ENCODE data around the gene RBP3.
A peak's percentile ranks its signal among the peaks of the same experiment; 100 is the strongest.

RBP3 gene

GRCh38 chr10:47359626-47360418 is 11.7 kb downstream of the RBP3 start:
- H4K8ac ChIP-seq (ENCODE audit: low read depth, low read length), result no peak overlapping the region

GRCh38 chr10:47360419-47361040 is 12.4 kb downstream of the RBP3 start:
- H4K91ac ChIP-seq (ENCODE audit: low read depth, low read length, poor library complexity), result no peak overlapping the region
- no peak overlapping the region for H2AFZ ChIP-seq (ENCODE audit: low read length)
- H2BK5ac ChIP-seq (ENCODE audit: low read length), result peak overlapping the region; percentile 55
- no peak overlapping the region for H2BK120ac ChIP-seq (ENCODE audit: low read depth, low read length)
- H2BK12ac ChIP-seq (ENCODE audit: low read length), result no peak overlapping the region
- DNase-seq (ENCODE audit: low spot score), result no peak
- H3K4me2 ChIP-seq (ENCODE audit: insufficient read depth, low read length, poor library complexity, severe bottlenecking), result no peak overlapping the region
- H3K4ac ChIP-seq (ENCODE audit: low read length), result no peak overlapping the region
- no peak overlapping the region for H2BK15ac ChIP-seq (ENCODE audit: low read length)
- H3K9me3 ChIP-seq (replicated peaks in 1 of 2; ENCODE audit: control insufficient read depth in 2 of 2, insufficient read depth in 1 of 2, low read depth in 1 of 2, low read length in 2 of 2), result no peaks in the 10 kb centered on the region
- no peak overlapping the region for H3K14ac ChIP-seq (ENCODE audit: low read length)
- H3K27me3 ChIP-seq (ENCODE audit: control insufficient read depth in 3 of 3, insufficient read depth in 3 of 3, low read depth in 1 of 3, low read length in 3 of 3), result no peaks in the 10 kb centered on the region
- H3K4me3 ChIP-seq (ENCODE audit: low read length in 2 of 2), result no peak overlapping the region
- H4K8ac ChIP-seq (ENCODE audit: low read depth, low read length), result no peak overlapping the region
- WGBS, 2 donors (ENCODE audit: extremely low coverage in 2 of 2, insufficient read length in 2 of 2, insufficient replicate concordance in 1 of 2), result no CpG with 5 or more reads among the region's 14 CpGs
- H3K27ac ChIP-seq (replicated peaks; ENCODE audit: low read length), result no peak overlapping the region
- no peaks in the 10 kb centered on the region for H3K36me3 ChIP-seq (replicated peaks in 1 of 2; ENCODE audit: control insufficient read depth in 2 of 2, insufficient read depth in 2 of 2, low read length in 2 of 2)
- peaks cover 0 to 3% of the 10 kb centered on the region in 2 donors for H3K4me1 ChIP-seq (ENCODE audit: control insufficient read depth in 2 of 2, insufficient read depth in 1 of 2, low read depth in 1 of 2, low read length in 2 of 2)
- no peak overlapping the region for H3K18ac ChIP-seq (ENCODE audit: low read length)
- H3K23ac ChIP-seq (ENCODE audit: low read depth, low read length, poor library complexity), result no peak overlapping the region
- no peak overlapping the region for H2AK5ac ChIP-seq (ENCODE audit: low read depth, low read length)
- H3K79me1 ChIP-seq (ENCODE audit: low read depth, low read length), result no peaks in the 10 kb centered on the region
- H3K9ac ChIP-seq (ENCODE audit: low read depth, low read length, poor library complexity), result peak overlapping the region; percentile 27

More at GRCh38 chr10:47359626-47360418, 11.7 kb downstream of the RBP3 start:
- H2BK15ac ChIP-seq (ENCODE audit: low read length), result no peak overlapping the region
- no peak overlapping the region for H3K4me3 ChIP-seq (ENCODE audit: low read length in 2 of 2)
- no peaks in the 10 kb centered on the region for H3K79me1 ChIP-seq (ENCODE audit: low read depth, low read length)
- no peak overlapping the region for H2BK120ac ChIP-seq (ENCODE audit: low read depth, low read length)
- H2BK5ac ChIP-seq (ENCODE audit: low read length), result no peak overlapping the region
- H3K9ac ChIP-seq (ENCODE audit: low read depth, low read length, poor library complexity), result no peak overlapping the region
- no peak overlapping the region for H4K91ac ChIP-seq (ENCODE audit: low read depth, low read length, poor library complexity)
- no peak overlapping the region for H2AFZ ChIP-seq (ENCODE audit: low read length)
- H3K36me3 ChIP-seq (replicated peaks in 1 of 2; ENCODE audit: control insufficient read depth in 2 of 2, insufficient read depth in 2 of 2, low read length in 2 of 2), result no peaks in the 10 kb centered on the region
- no peak for DNase-seq (ENCODE audit: low spot score)
- no peak overlapping the region for H3K4me2 ChIP-seq (ENCODE audit: insufficient read depth, low read length, poor library complexity, severe bottlenecking)
- H3K9me3 ChIP-seq (replicated peaks in 1 of 2; ENCODE audit: control insufficient read depth in 2 of 2, insufficient read depth in 1 of 2, low read depth in 1 of 2, low read length in 2 of 2), result no peaks in the 10 kb centered on the region
- WGBS, 2 donors (ENCODE audit: extremely low coverage in 2 of 2, insufficient read length in 2 of 2, insufficient replicate concordance in 1 of 2), result no CpG with 5 or more reads among the region's 4 CpGs
- H3K27ac ChIP-seq (replicated peaks; ENCODE audit: low read length), result no peak overlapping the region
- no peak overlapping the region for H2AK5ac ChIP-seq (ENCODE audit: low read depth, low read length)
- no peak overlapping the region for H3K23ac ChIP-seq (ENCODE audit: low read depth, low read length, poor library complexity)
- H3K4ac ChIP-seq (ENCODE audit: low read length), result no peak overlapping the region
- H3K4me1 ChIP-seq (ENCODE audit: control insufficient read depth in 2 of 2, insufficient read depth in 1 of 2, low read depth in 1 of 2, low read length in 2 of 2), result peaks cover 0 to 3% of the 10 kb centered on the region in 2 donors
- H3K27me3 ChIP-seq (ENCODE audit: control insufficient read depth in 3 of 3, insufficient read depth in 3 of 3, low read depth in 1 of 3, low read length in 3 of 3), result no peaks in the 10 kb centered on the region
- H3K18ac ChIP-seq (ENCODE audit: low read length), result no peak overlapping the region
- H2BK12ac ChIP-seq (ENCODE audit: low read length), result no peak overlapping the region
- no peak overlapping the region for H3K14ac ChIP-seq (ENCODE audit: low read length)

DNA sequence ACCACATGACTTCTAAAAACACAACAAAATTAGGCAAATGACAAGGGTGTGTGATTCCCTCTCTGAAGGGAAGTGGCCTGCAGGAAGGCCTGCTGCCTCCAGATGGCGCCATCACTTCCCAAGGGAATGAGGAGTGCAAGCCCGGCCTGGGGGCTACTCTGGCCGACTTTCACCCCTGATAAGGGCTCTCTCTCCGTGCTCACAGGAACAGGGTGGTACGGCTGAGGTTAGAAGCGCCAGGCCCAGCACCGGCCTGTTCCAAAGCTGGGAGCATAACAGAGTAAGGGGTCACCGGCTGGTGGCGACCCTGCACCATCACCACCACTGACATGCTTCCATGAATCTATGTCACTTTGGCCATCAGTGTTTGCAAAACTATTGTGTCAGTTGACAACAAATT is 13.1 kb downstream of the RBP3 start:
- Histone ChIP-seq H2BK5ac (ENCODE audit: low read length) (no peak overlapping the region), H3K18ac (ENCODE audit: low read length) (peak overlapping the region; percentile 32), H3K36me3 (replicated peaks in 1 of 2; ENCODE audit: control insufficient read depth in 2 of 2, insufficient read depth in 2 of 2, low read length in 2 of 2) (no peaks in the 10 kb centered on the region), H4K8ac (ENCODE audit: low read depth, low read length) (no peak overlapping the region), H2AK5ac (ENCODE audit: low read depth, low read length) (no peak overlapping the region), H4K91ac (ENCODE audit: low read depth, low read length, poor library complexity) (no peak overlapping the region), H3K4me3 (ENCODE audit: low read length in 2 of 2) (no peak overlapping the region), H3K27me3 (ENCODE audit: control insufficient read depth in 3 of 3, insufficient read depth in 3 of 3, low read depth in 1 of 3, low read length in 3 of 3) (peaks cover 0 to 3% (median 0%) of the 10 kb centered on the region in 3 experiments), H3K9me3 (replicated peaks in 1 of 2; ENCODE audit: control insufficient read depth in 2 of 2, insufficient read depth in 1 of 2, low read depth in 1 of 2, low read length in 2 of 2) (no peaks in the 10 kb centered on the region), H3K23ac (ENCODE audit: low read depth, low read length, poor library complexity) (peak overlapping the region; percentile 47), H3K4me2 (ENCODE audit: insufficient read depth, low read length, poor library complexity, severe bottlenecking) (no peak overlapping the region), H3K14ac (ENCODE audit: low read length) (no peak overlapping the region), H2BK12ac (ENCODE audit: low read length) (no peak overlapping the region), H3K9ac (ENCODE audit: low read depth, low read length, poor library complexity) (no peak overlapping the region), H3K27ac (replicated peaks; ENCODE audit: low read length) (no peak overlapping the region), H3K4ac (ENCODE audit: low read length) (no peak overlapping the region), H2BK15ac (ENCODE audit: low read length) (no peak overlapping the region), H3K4me1 (ENCODE audit: control insufficient read depth in 2 of 2, insufficient read depth in 1 of 2, low read depth in 1 of 2, low read length in 2 of 2) (peaks cover 0 to 3% of the 10 kb centered on the region in 2 donors), H3K79me1 (ENCODE audit: low read depth, low read length) (no peaks in the 10 kb centered on the region), H2AFZ (ENCODE audit: low read length) (no peak overlapping the region), H2BK120ac (ENCODE audit: low read depth, low read length) (no peak overlapping the region)
- peak; percentile 61 for DNase-seq (ENCODE audit: low spot score)
- no CpG with 5 or more reads among the region's 9 CpGs for WGBS, 2 donors (ENCODE audit: extremely low coverage in 2 of 2, insufficient read length in 2 of 2, insufficient replicate concordance in 1 of 2)

DNA sequence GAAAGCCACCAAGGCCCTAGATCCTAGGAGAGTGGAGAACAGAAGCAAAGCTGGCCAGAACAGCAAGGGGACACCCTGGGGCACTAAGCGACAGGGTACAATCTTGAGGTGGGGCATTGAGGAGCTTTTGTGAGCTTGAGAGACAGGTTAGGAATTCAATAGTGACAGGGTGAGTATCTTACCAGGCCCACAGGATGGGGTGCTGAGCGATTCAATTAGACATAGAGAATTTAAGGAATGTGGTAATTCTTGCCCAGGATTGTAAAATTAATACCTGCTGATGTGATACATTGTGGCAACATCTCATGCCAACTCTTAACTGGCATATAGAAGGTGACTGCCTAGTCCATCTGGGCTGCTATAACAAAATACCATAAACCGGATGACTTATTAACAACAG is 14.0 kb downstream of the RBP3 start:
- no peak overlapping the region for H2AK5ac ChIP-seq (ENCODE audit: low read depth, low read length)

More for the DNA sequence above, 14.0 kb downstream of the RBP3 start:
- Histone ChIP-seq H3K27ac (replicated peaks; ENCODE audit: low read length) (no peak overlapping the region), H2BK5ac (ENCODE audit: low read length) (no peak overlapping the region), H3K9me3 (replicated peaks in 1 of 2; ENCODE audit: control insufficient read depth in 2 of 2, insufficient read depth in 1 of 2, low read depth in 1 of 2, low read length in 2 of 2) (no peaks in the 10 kb centered on the region), H4K91ac (ENCODE audit: low read depth, low read length, poor library complexity) (no peak overlapping the region), H2BK120ac (ENCODE audit: low read depth, low read length) (no peak overlapping the region), H3K9ac (ENCODE audit: low read depth, low read length, poor library complexity) (no peak overlapping the region), H3K23ac (ENCODE audit: low read depth, low read length, poor library complexity) (no peak overlapping the region), H3K36me3 (replicated peaks in 1 of 2; ENCODE audit: control insufficient read depth in 2 of 2, insufficient read depth in 2 of 2, low read length in 2 of 2) (no peaks in the 10 kb centered on the region), H3K18ac (ENCODE audit: low read length) (no peak overlapping the region), H3K27me3 (ENCODE audit: control insufficient read depth in 3 of 3, insufficient read depth in 3 of 3, low read depth in 1 of 3, low read length in 3 of 3) (peaks cover 0 to 3% (median 0%) of the 10 kb centered on the region in 3 experiments), H2BK12ac (ENCODE audit: low read length) (no peak overlapping the region), H3K4me3 (ENCODE audit: low read length in 2 of 2) (no peak overlapping the region), H3K4me2 (ENCODE audit: insufficient read depth, low read length, poor library complexity, severe bottlenecking) (no peak overlapping the region), H4K8ac (ENCODE audit: low read depth, low read length) (no peak overlapping the region), H3K4ac (ENCODE audit: low read length) (no peak overlapping the region), H3K4me1 (ENCODE audit: control insufficient read depth in 2 of 2, insufficient read depth in 1 of 2, low read depth in 1 of 2, low read length in 2 of 2) (peaks cover 0 to 3% of the 10 kb centered on the region in 2 donors), H2BK15ac (ENCODE audit: low read length) (no peak overlapping the region), H2AFZ (ENCODE audit: low read length) (no peak overlapping the region), H3K79me1 (ENCODE audit: low read depth, low read length) (no peaks in the 10 kb centered on the region), H3K14ac (ENCODE audit: low read length) (no peak overlapping the region)
- DNase-seq (ENCODE audit: low spot score), result no peak
- WGBS, 2 donors (ENCODE audit: extremely low coverage in 2 of 2, insufficient read length in 2 of 2, insufficient replicate concordance in 1 of 2), result no CpG with 5 or more reads among the region's 3 CpGs
